ENCODE results near the gene BGLAP. TPM values are rescaled to one million over a fixed set of nuclear protein-coding genes. Genes with fewer than 3 reads are reported as not detected.

The BGLAP gene
- total RNA-seq, 2 donors from 2014 or later = 0.52 TPM; not detected in 1

DNA sequence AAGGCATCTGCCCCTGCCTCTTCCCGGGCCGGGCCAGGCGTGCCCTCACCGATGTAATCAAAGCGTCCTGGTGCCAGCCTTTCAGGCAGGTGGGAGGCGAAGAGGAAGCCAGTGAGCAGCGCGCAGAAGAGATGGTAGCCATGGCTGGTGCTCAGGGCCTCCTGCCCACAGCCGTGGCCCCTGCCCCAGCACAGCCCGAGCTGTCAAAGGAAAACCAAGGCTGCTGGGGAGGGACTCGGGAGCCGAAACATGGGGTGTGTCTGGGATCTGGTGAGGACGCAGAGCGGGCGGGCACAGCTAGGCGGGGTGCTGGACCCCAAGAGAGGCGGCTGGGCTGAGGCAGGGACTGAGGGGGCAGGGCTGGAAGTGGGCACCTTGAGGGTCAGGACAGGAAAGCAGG is 2.7 kb downstream of the BGLAP start:
- Histone ChIP-seq H3K4me1 (peaks cover 29% of the 10 kb centered on the region), H3K27me3 (no peaks in the 10 kb centered on the region), H3K27ac (no peak overlapping the region), H3K9me3 (no peaks in the 10 kb centered on the region), H3K36me3 (replicated peaks in 1 of 2; ENCODE audit: insufficient read depth in 1 of 2, low read depth in 2 of 2) (peaks cover 0 to 4% of the 10 kb centered on the region in 2 donors), H3K4me3 (no peak overlapping the region)
- WGBS, 2 donors = 79 to 81% methylated on average over 17 of the region's 17 CpGs
- DNase-seq (no peak), ATAC-seq (no peak)
- TF ChIP-seq CTCF (IDR thresholded peaks at IDR 0.05) (no peak), POLR2A (IDR thresholded peaks at IDR 0.05) (no peak)
- intact Hi-C loops (cut with DNase I) = no loop called here

DNA sequence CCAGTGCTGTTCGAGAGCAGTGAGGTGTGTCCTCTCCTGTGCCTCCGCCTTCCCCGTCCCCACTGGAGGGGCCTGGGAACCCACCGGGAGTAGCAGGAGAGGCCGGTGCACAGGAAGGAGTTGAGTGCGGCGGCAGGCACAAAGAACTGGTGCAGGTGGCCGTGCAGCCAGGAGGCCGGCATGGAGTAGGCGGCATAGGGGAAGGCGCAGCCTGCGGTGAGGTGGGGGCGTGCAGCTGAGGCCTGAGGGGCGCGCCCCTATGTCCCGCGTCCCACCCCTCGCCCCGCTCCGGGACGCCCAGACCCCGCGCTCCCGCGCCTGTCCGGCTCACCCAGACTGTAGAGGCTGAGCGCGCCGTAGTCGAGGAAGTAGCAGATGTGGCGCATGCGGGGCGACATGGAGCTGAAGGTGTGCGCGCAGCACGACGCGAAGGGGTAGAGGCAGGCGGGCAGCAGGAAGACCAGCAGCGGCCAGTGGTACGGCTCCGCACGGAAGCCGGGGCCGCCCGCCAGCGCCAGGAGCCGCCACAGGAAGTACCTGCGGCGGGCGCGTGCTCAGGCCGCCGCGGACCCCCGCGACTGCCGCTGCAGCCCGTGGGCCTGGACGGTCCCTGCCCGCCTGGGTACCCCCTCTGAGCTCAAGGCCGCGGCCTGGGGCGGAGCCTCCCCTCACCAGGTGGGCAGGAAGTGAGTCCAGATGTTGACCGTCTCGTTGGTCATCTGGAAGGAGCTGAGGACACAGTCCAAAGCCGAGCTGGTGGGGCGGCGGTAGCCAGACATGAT is 3.7 kb downstream of the BGLAP start:
- ATAC-seq (peak; percentile 51), DNase-seq (peak; percentile 36 to 55 (median 48))
- Histone ChIP-seq H3K9me3 (no peaks in the 10 kb centered on the region), H3K4me3 (no peak overlapping the region), H3K27me3 (no peaks in the 10 kb centered on the region), H3K36me3 (replicated peaks in 1 of 2; ENCODE audit: insufficient read depth in 1 of 2, low read depth in 2 of 2) (peaks cover 0 to 10% of the 10 kb centered on the region in 2 donors), H3K27ac (no peak overlapping the region), H3K4me1 (peaks cover 29% of the 10 kb centered on the region)
- intact Hi-C loops (cut with DNase I) = no loop called here
- WGBS, 2 donors = 3 to 54% methylated on average over 5 to 69 of the region's 69 CpGs
- TF ChIP-seq CTCF (IDR thresholded peaks at IDR 0.05) (no peak), POLR2A (IDR thresholded peaks at IDR 0.05) (peak in 1 of 3 donors; percentile 4)

GRCh38 chr1:156246241-156246780 is 4.3 kb downstream of the BGLAP start:
- no peak overlapping the region for H3K4me3 ChIP-seq

DNA sequence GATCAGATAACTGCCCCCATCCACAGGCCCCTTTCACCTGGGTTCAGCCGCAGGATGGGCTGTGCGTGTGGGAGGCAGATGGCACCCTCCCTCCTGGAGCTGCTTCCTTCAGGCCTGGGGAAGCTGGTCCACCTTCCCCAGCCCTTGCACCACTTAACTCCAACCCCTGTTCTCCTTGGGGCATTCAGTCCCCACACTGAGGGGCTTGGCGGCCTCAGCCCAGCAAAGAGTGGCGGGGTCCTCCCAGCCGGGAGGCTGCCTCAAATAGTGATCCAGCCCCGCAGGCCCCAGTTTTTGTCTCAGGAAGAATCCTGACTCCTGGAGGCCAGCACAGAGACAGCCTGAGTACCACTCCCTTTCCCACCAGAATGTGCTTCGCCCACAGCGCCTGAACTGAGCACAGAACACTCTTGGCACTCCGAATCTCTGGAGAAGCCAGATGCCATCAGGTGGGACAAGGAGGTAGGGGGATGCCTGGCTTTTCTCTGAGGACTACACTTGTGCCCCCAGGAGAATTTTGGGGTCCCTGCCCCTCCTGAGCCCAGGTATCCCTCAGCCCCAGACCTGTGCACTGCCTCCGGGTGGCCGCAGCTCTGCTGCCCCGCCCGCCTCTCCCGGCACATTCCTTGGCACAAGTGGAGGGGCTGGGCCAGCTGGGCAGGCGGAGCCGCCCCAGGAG is 4.9 kb downstream of the BGLAP start:
- TF ChIP-seq POLR2A (IDR thresholded peaks at IDR 0.05) (no peak), CTCF (IDR thresholded peaks at IDR 0.05) (no peak)
- ATAC-seq = no peak
- intact Hi-C loops (cut with DNase I) = no loop called here
- H3K27me3 ChIP-seq = no peaks in the 10 kb centered on the region
- peak in 3 of 4 donors; percentile 27 to 36 (median 33) for DNase-seq
- WGBS, 2 donors = 45 to 56% methylated on average over 4 to 16 of the region's 16 CpGs
- peaks cover 0 to 20% of the 10 kb centered on the region in 2 donors for H3K36me3 ChIP-seq (replicated peaks in 1 of 2; ENCODE audit: insufficient read depth in 1 of 2, low read depth in 2 of 2)
- peaks cover 29% of the 10 kb centered on the region for H3K4me1 ChIP-seq
- no peak overlapping the region for H3K27ac ChIP-seq
- no peaks in the 10 kb centered on the region for H3K9me3 ChIP-seq
- no peak overlapping the region for H3K4me3 ChIP-seq

More at GRCh38 chr1:156246241-156246780, 4.3 kb downstream of the BGLAP start:
- Histone ChIP-seq H3K9me3 (no peaks in the 10 kb centered on the region), H3K27me3 (no peaks in the 10 kb centered on the region), H3K27ac (no peak overlapping the region), H3K36me3 (replicated peaks in 1 of 2; ENCODE audit: insufficient read depth in 1 of 2, low read depth in 2 of 2) (peaks cover 0 to 15% of the 10 kb centered on the region in 2 donors), H3K4me1 (peaks cover 29% of the 10 kb centered on the region)
- 48 to 66% methylated on average over 10 of the region's 10 CpGs for WGBS, 2 donors
- TF ChIP-seq CTCF (IDR thresholded peaks at IDR 0.05) = no peak
- TF ChIP-seq POLR2A (IDR thresholded peaks at IDR 0.05) = no peak
- intact Hi-C loops (cut with DNase I) = no loop called here
- no peak for ATAC-seq
- DNase-seq = no peak

Data from body of pancreas (tissue), 4 donors.